HG03135 (cell line): ENCODE data around the gene YIF1B.

Experiments used
- ATAC-seq: cut with Tn5 transposase; IDR thresholded peaks from one replicate; pipeline ENCODE4 v1.9.1; 2021; ENCODE audit warnings: mild to moderate bottlenecking, moderate library complexity; ENCODE audit not compliant: unreplicated experiment

Gene YIF1B

DNA sequence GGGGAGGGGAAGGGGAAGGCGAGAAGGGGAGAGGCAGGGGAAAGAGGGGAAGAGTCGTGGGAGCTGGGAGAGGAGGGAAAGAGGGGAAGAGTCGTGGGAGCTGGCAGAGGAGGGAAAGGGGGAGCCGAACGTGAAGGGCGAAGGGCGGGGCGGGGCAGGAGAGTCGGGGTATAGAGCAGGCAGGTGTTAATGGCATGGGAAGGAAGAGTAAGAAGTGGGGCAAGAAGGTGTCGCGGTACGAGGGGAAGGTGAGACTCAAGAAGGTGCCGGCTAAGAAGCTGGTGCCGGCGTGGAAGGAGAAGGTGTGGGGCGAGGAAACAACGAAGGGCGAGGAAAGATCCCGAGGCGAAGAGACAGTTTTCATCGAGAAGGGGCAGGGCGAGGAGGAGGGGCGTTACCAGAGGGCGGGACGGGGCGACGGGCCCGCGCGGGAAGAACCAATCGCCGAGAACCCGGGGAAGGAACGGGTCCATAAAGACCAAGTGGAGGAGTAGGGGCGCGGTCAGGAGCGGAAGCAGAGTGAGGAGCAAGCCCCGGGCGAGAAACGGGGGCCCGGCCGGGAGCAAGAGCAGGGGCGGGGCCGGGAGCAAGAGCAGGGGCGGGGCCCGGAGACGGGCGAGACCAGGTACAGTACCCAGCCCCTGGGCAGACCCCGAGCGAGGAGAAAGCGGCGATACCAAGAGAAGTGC, 20.3 kb upstream of the YIF1B start:
- peak; percentile 66 for ATAC-seq

GRCh38 chr19:38333245-38333644, 17.5 kb upstream of the YIF1B start:
- no peak for ATAC-seq

DNA sequence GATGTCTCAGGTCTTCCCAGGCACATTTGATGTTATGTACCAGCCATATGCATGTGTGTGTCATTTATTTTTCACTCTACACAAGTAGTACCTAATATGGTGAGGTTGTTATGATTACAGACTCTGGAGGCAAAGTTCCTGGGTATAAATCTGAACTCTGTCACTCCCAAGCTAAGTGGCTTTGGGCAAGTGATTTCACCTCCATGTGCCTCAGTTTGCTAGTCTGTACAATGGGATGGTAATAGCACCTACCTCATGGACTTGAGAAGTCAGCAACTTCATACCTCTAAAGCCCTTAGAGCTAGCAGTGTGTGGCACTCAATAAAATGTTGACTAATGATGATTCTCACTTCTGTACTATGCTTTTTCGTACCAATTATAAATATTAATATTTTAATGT, 16.0 kb upstream of the YIF1B start:
- ATAC-seq = no peak

- ATAC-seq = no peak
Measured at GRCh38 chr19:38329651-38330050, 13.9 kb upstream of the YIF1B start.

DNA sequence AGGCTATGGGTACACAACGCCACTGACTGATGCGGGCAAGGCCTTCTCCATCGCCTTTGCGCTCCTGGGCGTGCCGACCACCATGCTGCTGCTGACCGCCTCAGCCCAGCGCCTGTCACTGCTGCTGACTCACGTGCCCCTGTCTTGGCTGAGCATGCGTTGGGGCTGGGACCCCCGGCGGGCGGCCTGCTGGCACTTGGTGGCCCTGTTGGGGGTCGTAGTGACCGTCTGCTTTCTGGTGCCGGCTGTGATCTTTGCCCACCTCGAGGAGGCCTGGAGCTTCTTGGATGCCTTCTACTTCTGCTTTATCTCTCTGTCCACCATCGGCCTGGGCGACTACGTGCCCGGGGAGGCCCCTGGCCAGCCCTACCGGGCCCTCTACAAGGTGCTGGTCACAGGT, 10.8 kb upstream of the YIF1B start:
- ATAC-seq = no peak

DNA sequence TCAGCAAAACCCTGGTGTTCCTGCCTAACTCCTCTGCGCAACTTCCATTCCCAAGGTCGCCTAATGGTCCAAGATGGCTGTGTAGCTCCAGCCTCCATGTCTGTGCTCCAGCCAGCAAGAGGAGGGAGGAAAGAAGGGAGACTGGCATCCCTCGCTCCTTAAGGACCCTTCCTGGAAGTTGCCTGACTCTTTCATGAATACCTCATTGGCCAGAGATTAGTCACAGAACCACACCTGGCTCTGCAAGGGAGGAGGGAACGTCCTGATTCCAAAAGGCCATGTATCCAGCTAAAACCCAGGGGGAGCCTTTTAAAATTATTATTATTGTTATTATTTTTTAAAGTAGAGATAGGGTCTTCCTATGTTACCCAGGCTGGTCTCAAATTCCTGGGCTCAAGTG, 8.7 kb upstream of the YIF1B start:
- ATAC-seq = no peak

GRCh38 chr19:38323291-38323690, 7.5 kb upstream of the YIF1B start:
- no peak for ATAC-seq

GRCh38 chr19:38321646-38322196, 6.0 kb upstream of the YIF1B start:
- ATAC-seq = no peak

DNA sequence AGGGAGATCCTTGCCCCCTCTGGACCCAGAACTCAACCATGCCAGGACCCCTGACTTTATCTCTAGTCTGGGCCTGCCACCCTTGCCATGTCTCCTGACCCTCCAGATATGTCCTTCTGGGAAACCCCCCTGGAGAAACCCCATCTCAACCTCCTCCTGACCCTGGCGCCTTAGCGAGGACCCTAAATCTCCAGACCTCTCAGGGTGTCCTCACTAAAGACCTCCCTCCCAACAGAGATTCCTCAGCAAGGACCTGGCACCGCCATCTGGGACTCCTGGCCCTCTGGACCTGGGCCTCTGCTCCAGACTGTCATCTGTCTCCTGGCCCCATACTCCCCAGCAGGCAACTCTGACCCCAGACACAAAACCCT, 5.2 kb upstream of the YIF1B start:
- no peak for ATAC-seq

DNA sequence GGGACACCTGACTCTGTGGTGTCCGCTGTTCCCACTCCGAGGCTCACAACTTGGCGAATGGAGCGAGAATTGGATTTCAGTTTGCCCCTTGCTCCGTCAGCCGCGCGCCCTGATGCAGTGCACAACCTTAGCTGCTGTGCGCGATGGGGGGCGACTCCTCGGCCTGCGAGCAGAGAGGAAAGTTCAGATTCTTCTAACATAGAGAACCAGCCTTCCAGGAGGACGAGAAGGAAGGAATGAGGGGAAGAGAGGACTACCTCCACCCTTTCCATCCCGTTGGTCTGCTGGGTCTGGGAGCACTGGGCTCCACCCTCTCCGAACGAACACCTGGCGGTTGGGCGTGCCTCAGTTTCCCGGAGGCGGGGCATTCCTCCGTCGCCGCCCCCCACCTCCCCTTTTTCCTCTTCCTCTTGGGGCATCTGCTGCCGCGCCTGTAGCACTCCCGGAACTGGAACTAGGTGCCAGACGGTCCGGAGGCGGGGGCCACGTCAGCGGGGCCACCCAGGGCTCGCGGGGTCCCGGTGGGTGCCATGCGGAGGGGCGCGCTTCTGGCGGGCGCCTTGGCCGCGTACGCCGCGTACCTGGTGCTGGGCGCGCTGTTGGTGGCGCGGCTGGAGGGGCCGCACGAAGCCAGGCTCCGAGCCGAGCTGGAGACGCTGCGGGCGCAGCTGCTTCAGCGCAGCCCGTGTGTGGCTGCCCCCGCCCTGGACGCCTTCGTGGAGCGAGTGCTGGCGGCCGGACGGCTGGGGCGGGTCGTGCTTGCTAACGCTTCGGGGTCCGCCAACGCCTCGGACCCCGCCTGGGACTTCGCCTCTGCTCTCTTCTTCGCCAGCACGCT, 3.9 kb upstream of the YIF1B start, which contains the start of gene KCNK6:
KCNK6 (plus strand) TSS at position 425 of the 838 bp plus-strand sequence; CDS start at position 531, 106 bp downstream.
- no peak for ATAC-seq

DNA sequence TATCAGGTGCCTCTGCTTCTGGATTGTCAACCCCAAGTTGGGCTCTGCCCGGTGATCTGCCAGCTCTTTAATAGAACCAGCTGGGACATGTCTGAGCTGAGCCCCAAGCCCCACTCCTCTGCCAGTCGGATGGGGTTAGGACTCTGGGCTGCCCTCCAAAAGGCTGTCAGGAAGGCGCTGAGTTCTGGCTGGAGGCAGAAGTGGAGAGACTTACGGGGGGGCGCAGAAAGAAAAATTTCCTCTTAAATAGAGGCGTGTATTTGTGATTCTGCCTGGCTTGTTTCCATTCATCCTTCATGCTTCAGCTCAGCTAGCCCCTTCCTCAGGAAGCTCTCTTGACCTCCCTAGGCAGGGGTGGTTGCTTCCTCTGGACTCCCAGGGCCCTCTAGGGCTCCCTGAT, 2.9 kb upstream of the YIF1B start:
- no peak for ATAC-seq

- ATAC-seq = no peak
Measured at GRCh38 chr19:38317104-38317612, 1.4 kb upstream of the YIF1B start.

DNA sequence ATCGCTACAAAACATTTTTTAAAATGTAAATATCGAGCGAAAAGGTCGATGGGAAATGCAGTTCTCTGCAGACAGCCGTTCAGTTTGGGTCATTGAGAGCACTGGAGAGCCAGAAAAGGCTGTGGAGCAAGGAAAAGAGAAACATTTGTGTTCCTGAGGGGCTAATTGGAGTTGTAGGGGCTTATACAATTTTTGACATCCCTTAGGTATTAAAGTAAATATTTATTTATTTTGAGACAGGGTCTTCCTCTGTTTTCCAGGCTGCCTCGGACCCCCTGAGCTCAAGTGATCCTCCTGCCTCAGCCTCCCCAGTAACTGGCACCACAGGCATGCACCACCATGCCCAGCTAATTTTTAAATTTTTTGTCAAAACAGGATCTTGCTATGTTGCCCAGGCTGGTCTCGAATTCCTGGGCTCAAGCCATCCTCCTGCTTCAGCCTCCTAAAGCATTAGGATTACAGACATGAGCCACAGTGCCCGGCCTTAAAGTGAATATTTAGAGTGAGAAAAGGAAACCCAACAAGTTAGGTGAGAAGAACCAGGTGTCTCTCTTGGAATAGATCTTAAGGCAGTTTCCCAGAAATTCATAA, 825 bp upstream of the YIF1B start:
- peak; percentile 12 for ATAC-seq

DNA sequence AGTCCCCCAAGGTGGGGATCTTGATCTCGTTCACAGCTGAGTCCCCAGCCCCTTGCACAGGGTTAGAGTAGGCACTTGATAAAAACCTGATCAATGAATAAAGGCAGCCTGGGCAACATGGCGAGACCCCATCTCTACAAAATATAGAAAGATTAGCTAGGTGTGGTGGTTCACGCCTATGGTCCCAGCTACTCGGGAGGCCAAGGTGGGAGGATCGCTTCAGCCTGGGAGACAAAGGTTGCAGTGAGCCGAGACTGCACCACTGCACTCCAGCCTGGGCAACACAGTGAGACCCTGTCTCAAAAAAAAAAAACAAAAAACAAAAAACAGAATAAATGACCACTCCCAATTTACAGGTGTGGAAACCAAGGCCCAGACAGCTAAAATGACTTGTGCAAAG, 4.8 kb downstream of the YIF1B start:
- no peak for ATAC-seq

DNA sequence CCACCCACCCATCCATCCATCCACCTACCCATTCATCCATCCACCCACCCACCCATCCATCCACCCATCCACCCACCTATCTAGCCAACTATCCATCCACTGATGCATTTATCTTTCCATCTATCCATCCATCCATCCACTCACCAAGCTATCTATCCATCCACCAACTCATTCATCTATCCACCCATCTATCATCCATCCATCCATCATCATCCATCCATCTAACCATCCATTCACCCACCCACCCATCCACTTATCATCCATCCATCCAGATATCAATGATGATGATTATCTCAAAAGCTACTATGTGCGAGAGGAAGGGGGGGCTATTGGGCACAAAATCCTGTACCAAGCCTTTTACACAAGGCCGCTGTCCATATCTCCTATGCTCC, 5.5 kb downstream of the YIF1B start:
- ATAC-seq = no peak

DNA sequence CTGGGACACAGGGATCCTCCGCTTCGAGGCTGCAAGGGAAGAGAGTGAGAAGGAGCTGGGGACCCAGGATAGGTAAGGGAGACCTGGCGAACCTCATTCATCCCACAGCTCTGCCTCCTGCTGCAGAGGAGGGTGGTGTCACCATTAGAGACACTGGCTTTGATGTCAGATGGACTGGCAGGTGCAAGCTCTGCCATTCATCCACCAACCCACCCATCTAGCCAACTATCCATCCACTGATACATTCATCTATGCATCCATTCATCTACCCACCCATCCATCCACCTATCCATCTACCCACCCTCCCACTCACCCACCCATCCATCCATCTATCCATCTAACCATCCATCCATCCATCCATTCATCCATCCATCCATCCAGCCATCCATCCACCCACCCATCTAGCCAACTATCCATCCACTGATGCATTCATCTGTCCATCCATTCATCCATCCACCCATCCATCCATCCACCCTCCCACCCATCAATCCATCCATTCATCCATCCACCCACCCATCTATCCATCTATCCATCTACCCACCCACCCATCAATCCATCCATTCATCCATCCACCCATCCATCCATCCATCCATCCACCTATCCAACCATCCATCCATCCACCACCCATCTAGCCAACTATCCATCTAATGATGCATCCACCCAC, 6.0 kb downstream of the YIF1B start:
- ATAC-seq = no peak

GRCh38 chr19:38308926-38309614, 6.7 kb downstream of the YIF1B start:
- no peak for ATAC-seq

GRCh38 chr19:38308006-38308766, 7.6 kb downstream of the YIF1B start:
- no peak for ATAC-seq

DNA sequence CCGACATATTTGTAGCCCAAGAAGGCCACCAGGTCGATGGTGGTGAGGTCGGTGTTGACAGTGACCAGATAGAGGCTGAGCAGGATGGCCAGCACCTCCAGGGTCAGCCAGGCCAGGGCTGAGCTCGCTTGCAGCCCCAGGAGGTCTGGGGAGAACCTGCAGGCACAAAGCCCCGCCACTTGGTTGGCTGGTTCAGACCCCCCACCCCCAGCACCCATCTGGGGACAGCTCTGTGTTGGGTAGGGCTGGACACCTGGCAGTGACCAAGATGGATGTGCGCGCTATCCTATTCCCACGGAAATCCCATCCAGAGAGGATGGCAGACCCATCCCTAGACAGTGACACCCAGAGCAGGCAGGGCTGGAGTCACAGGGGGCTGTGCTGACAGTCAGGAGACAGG, 8.2 kb downstream of the YIF1B start:
- ATAC-seq = no peak

GRCh38 chr19:38307076-38307475, 8.7 kb downstream of the YIF1B start:
- no peak for ATAC-seq
